ENCODE measurements around the gene POLR3B. TPM values are rescaled to one million over a fixed set of nuclear protein-coding genes. Genes with fewer than 3 reads are reported as not detected.

The POLR3B gene
- total RNA-seq, 2 experiments from 2014 or later: 14.7 to 17.6 TPM

DNA sequence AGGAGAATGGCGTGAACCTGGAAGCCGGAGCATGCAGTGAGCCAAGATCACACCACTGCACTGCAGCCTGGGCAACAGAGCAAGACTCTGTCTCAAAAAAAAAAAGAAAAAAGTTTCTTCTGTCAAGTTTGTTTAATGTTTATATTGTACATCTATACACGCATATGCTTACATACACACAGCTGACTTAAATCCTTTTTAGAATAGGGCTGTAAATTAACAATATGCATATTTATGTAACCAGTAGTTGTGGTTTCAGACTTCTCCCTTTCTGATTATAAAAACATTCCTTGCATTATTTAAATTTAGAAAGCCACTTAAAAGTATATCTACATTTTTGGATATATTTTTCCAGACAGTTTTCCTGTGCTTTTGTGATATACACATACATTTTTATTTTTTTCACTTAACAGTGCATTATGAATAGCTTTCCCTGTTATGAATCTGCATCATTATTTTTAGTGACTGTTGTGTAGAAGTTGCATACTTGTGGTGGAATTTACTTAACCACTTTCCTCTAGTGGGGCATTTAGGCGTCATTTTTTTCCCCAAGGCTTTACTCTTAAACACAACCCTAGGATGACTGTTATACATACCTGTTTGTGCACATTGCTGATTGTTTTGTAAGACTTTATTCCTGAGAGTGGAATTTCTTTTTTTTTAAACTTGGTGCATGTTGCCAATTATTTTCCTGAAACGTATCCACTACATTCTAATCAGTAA, 29.4 kb downstream of the POLR3B start:
- ChIA-PET POLR2A (interaction anchor here (0.7 kb wide), 1 partner anchor 226 kb away, joined by 3 read pairs; no protein-coding TSS in a partner anchor), CTCF (ENCODE audit: unreplicated experiment) (interaction anchor here (1.2 kb wide), 1 partner anchor 455 kb away, joined by 3 read pairs; no protein-coding TSS in a partner anchor)
- Histone ChIP-seq H3K9me2 (ENCODE audit: insufficient read depth, low read length) (no peaks in the 10 kb centered on the region), H3K36me3 (ENCODE audit: insufficient read depth, low read length) (peaks cover 61% of the 10 kb centered on the region), H3K27ac (ENCODE audit: low read depth, low read length, poor library complexity, severe bottlenecking) (no peak overlapping the region), H3K79me2 (ENCODE audit: insufficient read depth, low read depth, low read length) (no peaks in the 10 kb centered on the region), H3K4me1 (ENCODE audit: insufficient read depth, low read length, poor library complexity, severe bottlenecking) (no peaks in the 10 kb centered on the region), H2AFZ (ENCODE audit: low read length) (no peak overlapping the region), H3K4me2 (ENCODE audit: low read length) (no peak overlapping the region), H4K20me1 (ENCODE audit: insufficient read depth, low read length) (no peaks in the 10 kb centered on the region), H3K4me3 (ENCODE audit: low read depth, low read length, poor library complexity, severe bottlenecking) (no peak overlapping the region), H3K9me3 (ENCODE audit: low read length) (no peaks in the 10 kb centered on the region)
- intact Hi-C loops (cut with micrococcal nuclease; ENCODE audit: unreplicated experiment): loop anchor here (2.0 kb wide), 1 partner anchor 532 kb away; no protein-coding TSS in a partner anchor
- DNase-seq (ENCODE audit: low spot score): no peak
- TF ChIP-seq EZH2phosphoT487 (IDR thresholded peaks at IDR 0.05; ENCODE audit: borderline replicate concordance, low read depth, low read length) (no peak), CTCF (conservative IDR thresholded peaks at IDR 0.05; ENCODE audit: low read length) (no peak)
- no TSS peak for BruUV-seq (replicated peaks)

DNA sequence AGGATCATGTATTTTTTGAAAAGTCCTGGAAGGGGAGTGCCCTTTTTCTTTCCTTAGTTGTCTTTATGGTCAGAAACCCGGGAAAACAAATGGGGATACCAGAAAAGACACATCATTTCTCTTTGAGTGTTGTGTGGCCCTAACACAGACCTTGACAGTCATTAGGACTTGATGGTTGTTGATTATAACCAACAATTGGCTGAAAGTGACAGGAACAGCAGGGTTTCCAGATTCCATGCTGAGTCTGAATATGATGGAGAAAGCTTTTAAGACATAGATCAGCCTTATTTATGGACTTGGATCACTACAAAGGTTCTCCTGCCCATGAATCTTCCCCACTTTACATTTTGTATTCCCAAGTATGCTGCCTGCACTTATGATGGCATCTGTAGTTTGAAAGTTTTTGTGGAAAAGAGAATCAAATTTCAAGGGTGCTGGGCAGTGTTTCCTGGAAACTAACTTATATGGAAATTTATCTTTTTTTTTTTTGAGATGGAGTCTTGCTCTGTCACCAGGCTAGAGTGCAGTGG, 30.4 kb downstream of the POLR3B start:
- DNase-seq (ENCODE audit: low spot score): no peak
- no peaks in the 10 kb centered on the region for H3K79me2 ChIP-seq (ENCODE audit: insufficient read depth, low read depth, low read length)
- H3K4me1 ChIP-seq (ENCODE audit: insufficient read depth, low read length, poor library complexity, severe bottlenecking): no peaks in the 10 kb centered on the region
- H3K4me2 ChIP-seq (ENCODE audit: low read length): no peak overlapping the region
- intact Hi-C loops (cut with micrococcal nuclease; ENCODE audit: unreplicated experiment): loop anchor here (2.0 kb wide), 1 partner anchor 531 kb away; no protein-coding TSS in a partner anchor
- no peak overlapping the region for H3K4me3 ChIP-seq (ENCODE audit: low read depth, low read length, poor library complexity, severe bottlenecking)
- no peaks in the 10 kb centered on the region for H4K20me1 ChIP-seq (ENCODE audit: insufficient read depth, low read length)
- ChIA-PET CTCF (ENCODE audit: unreplicated experiment) (interaction anchor here (1.2 kb wide), 1 partner anchor 454 kb away, joined by 3 read pairs; no protein-coding TSS in a partner anchor), POLR2A (interaction anchor here (0.7 kb wide), 1 partner anchor 227 kb away, joined by 3 read pairs; no protein-coding TSS in a partner anchor)
- H3K27ac ChIP-seq (ENCODE audit: low read depth, low read length, poor library complexity, severe bottlenecking): no peak overlapping the region
- H3K36me3 ChIP-seq (ENCODE audit: insufficient read depth, low read length): peaks cover 60% of the 10 kb centered on the region
- TF ChIP-seq EZH2phosphoT487 (IDR thresholded peaks at IDR 0.05; ENCODE audit: borderline replicate concordance, low read depth, low read length) (no peak), CTCF (conservative IDR thresholded peaks at IDR 0.05; ENCODE audit: low read length) (no peak)
- BruUV-seq (replicated peaks): no TSS peak
- no peaks in the 10 kb centered on the region for H3K9me3 ChIP-seq (ENCODE audit: low read length)
- H2AFZ ChIP-seq (ENCODE audit: low read length): no peak overlapping the region
- no peaks in the 10 kb centered on the region for H3K9me2 ChIP-seq (ENCODE audit: insufficient read depth, low read length)

GRCh38 chr12:106389151-106389550, 31.6 kb downstream of the POLR3B start:
- no peaks in the 10 kb centered on the region for H3K4me1 ChIP-seq (ENCODE audit: insufficient read depth, low read length, poor library complexity, severe bottlenecking)
- POLR2A ChIA-PET: interaction anchor here (1.9 kb wide), 1 partner anchor 17 kb away, joined by 7 read pairs; no protein-coding TSS in a partner anchor
- H3K36me3 ChIP-seq (ENCODE audit: insufficient read depth, low read length): peaks cover 63% of the 10 kb centered on the region
- H4K20me1 ChIP-seq (ENCODE audit: insufficient read depth, low read length): no peaks in the 10 kb centered on the region
- no peak for TF ChIP-seq EZH2phosphoT487 (IDR thresholded peaks at IDR 0.05; ENCODE audit: borderline replicate concordance, low read depth, low read length)
- no peak for TF ChIP-seq CTCF (conservative IDR thresholded peaks at IDR 0.05; ENCODE audit: low read length)
- no peak for DNase-seq (ENCODE audit: low spot score)
- H3K9me2 ChIP-seq (ENCODE audit: insufficient read depth, low read length): no peaks in the 10 kb centered on the region
- BruUV-seq (replicated peaks): no TSS peak
- no peaks in the 10 kb centered on the region for H3K9me3 ChIP-seq (ENCODE audit: low read length)
- H2AFZ ChIP-seq (ENCODE audit: low read length): no peak overlapping the region
- no peak overlapping the region for H3K4me2 ChIP-seq (ENCODE audit: low read length)
- H3K79me2 ChIP-seq (ENCODE audit: insufficient read depth, low read depth, low read length): no peaks in the 10 kb centered on the region
- no peak overlapping the region for H3K4me3 ChIP-seq (ENCODE audit: low read depth, low read length, poor library complexity, severe bottlenecking)
- intact Hi-C loops (cut with micrococcal nuclease; ENCODE audit: unreplicated experiment): no loop called here
- CTCF ChIA-PET (ENCODE audit: unreplicated experiment): no interaction called here
- no peak overlapping the region for H3K27ac ChIP-seq (ENCODE audit: low read depth, low read length, poor library complexity, severe bottlenecking)

Data from OCI-LY7 (cell line).